Epithelial cell of esophagus (primary cell): ENCODE data around the gene SWT1.
"Not testable (repeated sequence)": the region's sequence is repeated elsewhere in the genome, so short reads cannot be mapped to it uniquely, and the experiment has no call there.

ENCODE experiments used
- DNase-seq: peaks from one replicate; pipeline ENCODE4 v3.0.0; 2010; ENCODE audit warnings: low read depth
- H3K4me3 ChIP-seq: 2 replicates; pipeline ENCODE4 v1.5.1; 2011; ENCODE audit warnings: mild to moderate bottlenecking, low read length, control low read depth
- CTCF ChIP-seq: IDR thresholded peaks from 2 replicates; pipeline ENCODE4 v1.5.1; 2011; ENCODE audit warnings: low read depth, mild to moderate bottlenecking, low read length, control low read depth, inconsistent platforms; ENCODE audit not compliant: insufficient read depth; ENCODE audit errors: missing control alignments

The SWT1 gene

GRCh38 chr1:185208626-185209180, 51.7 kb downstream of the SWT1 start:
- no peak for TF ChIP-seq CTCF
- DNase-seq: peak; percentile 2
- no peak overlapping the region for H3K4me3 ChIP-seq

- not testable (repeated sequence) for H3K4me3 ChIP-seq, DNase-seq
These were observed 52.4 kb downstream of the SWT1 start for GRCh38 chr1:185209357-185209756.

GRCh38 chr1:185213091-185213490, 56.1 kb downstream of the SWT1 start:
- H3K4me3 ChIP-seq: no peak overlapping the region
- no peak for TF ChIP-seq CTCF
- no peak for DNase-seq

GRCh38 chr1:185215911-185216310, 58.9 kb downstream of the SWT1 start:
- DNase-seq: peak; percentile 52
- no peak overlapping the region for H3K4me3 ChIP-seq
- no peak for TF ChIP-seq CTCF

- H3K4me3 ChIP-seq: no peak overlapping the region
These were observed 67.2 kb downstream of the SWT1 start for GRCh38 chr1:185224132-185224531.

GRCh38 chr1:185227161-185227560, 70.2 kb downstream of the SWT1 start:
- DNase-seq: no peak
- H3K4me3 ChIP-seq: no peak overlapping the region
- no peak for TF ChIP-seq CTCF

More at GRCh38 chr1:185224132-185224531, 67.2 kb downstream of the SWT1 start:
- no peak for TF ChIP-seq CTCF
- DNase-seq: no peak

GRCh38 chr1:185228979-185229378, 72.0 kb downstream of the SWT1 start:
- no peak overlapping the region for H3K4me3 ChIP-seq
- DNase-seq: no peak
- no peak for TF ChIP-seq CTCF
